ENCODE data around the gene GOLGA7B.

Gene GOLGA7B

GRCh38 chr10:97915346-97916131 lies 65.9 kb downstream of the GOLGA7B start:
- DNase-seq (ENCODE audit: low read depth in 1 of 2, low spot score in 1 of 2), result no peak
- Histone ChIP-seq H3K4me3 (replicated peaks; ENCODE audit: insufficient read depth, low read length) (no peak overlapping the region), H3K27ac (replicated peaks) (no peak overlapping the region), H3K27me3 (ENCODE audit: insufficient read depth, poor library complexity, severe bottlenecking) (no peaks in the 10 kb centered on the region)
- TF ChIP-seq POLR2AphosphoS5 (IDR thresholded peaks at IDR 0.05; ENCODE audit: low read depth), result no peak
- no peak for TF ChIP-seq CTCF (IDR thresholded peaks at IDR 0.05; ENCODE audit: insufficient read depth, low read length)
- no peak for TF ChIP-seq GABPA (IDR thresholded peaks at IDR 0.05; ENCODE audit: low read depth)
- no peak for TF ChIP-seq REST (IDR thresholded peaks at IDR 0.05; ENCODE audit: insufficient replicate concordance, low read depth)
- TF ChIP-seq SPI1 (IDR thresholded peaks at IDR 0.05; ENCODE audit: borderline replicate concordance, low read depth), result no peak

- no peaks in the 10 kb centered on the region for H3K27me3 ChIP-seq (ENCODE audit: insufficient read depth, poor library complexity, severe bottlenecking)
- peak in 1 of 2 experiments; percentile 40 for DNase-seq (ENCODE audit: low read depth in 1 of 2, low spot score in 1 of 2)
- no peak overlapping the region for H3K4me3 ChIP-seq (replicated peaks; ENCODE audit: insufficient read depth, low read length)
- TF ChIP-seq SPI1 (IDR thresholded peaks at IDR 0.05; ENCODE audit: borderline replicate concordance, low read depth), result peak; percentile 82
- TF ChIP-seq CTCF (IDR thresholded peaks at IDR 0.05; ENCODE audit: insufficient read depth, low read length), result no peak
- TF ChIP-seq GABPA (IDR thresholded peaks at IDR 0.05; ENCODE audit: low read depth), result no peak
- TF ChIP-seq POLR2AphosphoS5 (IDR thresholded peaks at IDR 0.05; ENCODE audit: low read depth), result no peak
- TF ChIP-seq REST (IDR thresholded peaks at IDR 0.05; ENCODE audit: insufficient replicate concordance, low read depth), result no peak
- H3K27ac ChIP-seq (replicated peaks), result no peak overlapping the region
Measured at GRCh38 chr10:97916586-97916985, 66.9 kb downstream of the GOLGA7B start.

- H3K27ac ChIP-seq (replicated peaks), result no peak overlapping the region
- H3K4me3 ChIP-seq (replicated peaks; ENCODE audit: insufficient read depth, low read length), result no peak overlapping the region
- TF ChIP-seq CTCF (IDR thresholded peaks at IDR 0.05; ENCODE audit: insufficient read depth, low read length) (no peak), GABPA (IDR thresholded peaks at IDR 0.05; ENCODE audit: low read depth) (no peak), SPI1 (IDR thresholded peaks at IDR 0.05; ENCODE audit: borderline replicate concordance, low read depth) (no peak), POLR2AphosphoS5 (IDR thresholded peaks at IDR 0.05; ENCODE audit: low read depth) (no peak), REST (IDR thresholded peaks at IDR 0.05; ENCODE audit: insufficient replicate concordance, low read depth) (no peak)
- no peak for DNase-seq (ENCODE audit: low read depth in 1 of 2, low spot score in 1 of 2)
- H3K27me3 ChIP-seq (ENCODE audit: insufficient read depth, poor library complexity, severe bottlenecking), result no peaks in the 10 kb centered on the region
Measured at GRCh38 chr10:97919012-97919411, 69.4 kb downstream of the GOLGA7B start.

Data from HL-60 (cell line).